Activated T-helper 17 cell treated with anti-CD3 and anti-CD28 coated beads, Interleukin-2, amount 50 U/mL, for 72 hours (primary cell): ENCODE data around the gene ZNF99. TPM values are rescaled to one million over a fixed set of nuclear protein-coding genes. Genes with fewer than 3 reads are reported as not detected.
"Not testable (repeated sequence)": the region's sequence is repeated elsewhere in the genome, so short reads cannot be mapped to it uniquely, and the experiment has no call there.

Experiments
- ATAC-seq: fragments of 150-1000 bp; cut with Tn5 transposase; replicated peaks from 2 replicates; pipeline ENCODE4 v1.10.0; 2021; ENCODE audit warnings: mild to moderate bottlenecking, moderate library complexity
- H3K27ac Mint-ChIP-seq: one replicate; pipeline ENCODE4 v1.8.0; 2022; ENCODE audit warnings: mixed read lengths
- H3K27me3 Mint-ChIP-seq: one replicate; pipeline ENCODE4 v1.8.0; 2022; ENCODE audit warnings: mixed read lengths
- H3K36me3 Mint-ChIP-seq: one replicate; pipeline ENCODE4 v1.8.0; 2022; ENCODE audit warnings: low read depth, mild to moderate bottlenecking, mixed read lengths
- H3K4me1 Mint-ChIP-seq: one replicate; pipeline ENCODE4 v1.8.0; 2022; ENCODE audit warnings: mixed read lengths
- H3K4me3 Mint-ChIP-seq: one replicate; pipeline ENCODE4 v1.8.0; 2022; ENCODE audit warnings: mild to moderate bottlenecking, mixed read lengths
- H3K9me3 Mint-ChIP-seq: one replicate; pipeline ENCODE4 v1.8.0; 2022; ENCODE audit warnings: mixed read lengths
- total RNA-seq, 2 donors: library from RNA; stranded (reverse); gene quantifications; one replicate each; pipeline ENCODE4 v1.2.3, GENCODE V29; 2022

The ZNF99 gene
- total RNA-seq, 2 donors from 2014 or later = 0.05 TPM; not detected in 1

GRCh38 chr19:22702661-22703060, 81.3 kb downstream of the ZNF99 start:
- H3K4me1 Mint-ChIP-seq, H3K27ac Mint-ChIP-seq, ATAC-seq, H3K9me3 Mint-ChIP-seq, H3K4me3 Mint-ChIP-seq, H3K27me3 Mint-ChIP-seq, H3K36me3 Mint-ChIP-seq: not testable (repeated sequence)

Other genes with a start within 250 kb of the ZNF99 start
- gene ZNF492, start 149.8 kb downstream of the ZNF99 start, total RNA-seq = under 1 TPM; 0.79 to 0.80 TPM
- gene ZNF723, start 48.1 kb upstream of the ZNF99 start, total RNA-seq = under 1 TPM in 1 of 2 donors, not detected in 1; 0.24 TPM
- gene ZNF728, start 219.0 kb upstream of the ZNF99 start, total RNA-seq = under 1 TPM in 1 of 2 donors, not detected in 1; 0.13 TPM